ENCODE results near the gene IL16.

GRCh38 chr15:81338170-81339007, 141.7 kb downstream of the IL16 start:
- TF ChIP-seq EZH2 (IDR thresholded peaks at IDR 0.05; ENCODE audit: borderline replicate concordance, low read depth, low read length, poor library complexity, severe bottlenecking) (no peak), CTCF (conservative IDR thresholded peaks at IDR 0.05; ENCODE audit: low read depth, low read length) (no peak)
